GM18507 (cell line): ENCODE data around the gene MBD5.
A peak's percentile ranks its signal among the peaks of the same experiment; 100 is the strongest.

Source experiments
- DNase-seq: peaks from one replicate; pipeline ENCODE4 v3.0.0; 2011; ENCODE audit warnings: low read depth; ENCODE audit not compliant: insufficient read length; ENCODE audit errors: extremely low spot score
- FAIRE-seq: peaks from 2 replicates; lab custom pipeline; 2011; peaks lifted over from hg19 to GRCh38; lab: Jason Lieb, UNC

MBD5 gene

DNA sequence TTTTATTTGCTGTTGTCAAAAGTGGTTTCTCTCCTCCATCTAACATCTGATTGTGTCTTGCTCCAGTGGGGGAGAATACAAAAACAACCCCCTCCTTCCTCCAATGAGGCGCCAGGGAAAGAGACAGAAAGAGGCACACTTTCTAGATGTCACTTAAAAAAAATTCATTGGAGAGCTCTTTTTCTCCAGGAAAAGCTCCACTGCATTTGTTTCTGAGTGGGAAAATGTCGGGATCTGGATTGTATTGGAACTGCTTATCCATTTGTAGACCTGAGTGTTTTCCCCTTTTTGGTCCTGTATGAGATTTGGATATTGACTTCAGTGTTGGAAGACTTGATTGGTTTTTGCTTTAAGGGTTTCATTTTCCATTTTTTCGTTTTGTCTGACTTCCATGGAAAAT is 995 bp downstream of the MBD5 start:
- DNase-seq (no peak), FAIRE-seq (peak; percentile 59)

DNA sequence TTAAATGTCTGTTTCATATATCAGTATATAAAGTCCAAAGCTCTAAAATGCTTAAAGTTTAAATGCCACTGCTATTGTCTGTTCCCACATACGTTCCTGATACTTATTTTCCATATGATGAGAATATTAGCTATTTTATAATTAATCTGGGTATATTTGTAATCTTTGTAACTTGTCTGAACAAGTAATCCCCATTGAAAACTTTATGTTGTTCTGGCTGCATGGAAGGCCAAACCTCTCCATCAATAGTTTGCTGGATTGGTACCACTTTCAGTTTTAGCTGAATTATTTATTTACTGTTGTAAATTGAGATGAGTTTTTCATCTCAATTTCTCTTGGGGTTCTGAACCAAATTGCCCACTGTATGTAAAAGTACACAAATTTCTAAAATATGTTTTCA is 1.5 kb downstream of the MBD5 start:
- no peak for DNase-seq
- FAIRE-seq = no peak

DNA sequence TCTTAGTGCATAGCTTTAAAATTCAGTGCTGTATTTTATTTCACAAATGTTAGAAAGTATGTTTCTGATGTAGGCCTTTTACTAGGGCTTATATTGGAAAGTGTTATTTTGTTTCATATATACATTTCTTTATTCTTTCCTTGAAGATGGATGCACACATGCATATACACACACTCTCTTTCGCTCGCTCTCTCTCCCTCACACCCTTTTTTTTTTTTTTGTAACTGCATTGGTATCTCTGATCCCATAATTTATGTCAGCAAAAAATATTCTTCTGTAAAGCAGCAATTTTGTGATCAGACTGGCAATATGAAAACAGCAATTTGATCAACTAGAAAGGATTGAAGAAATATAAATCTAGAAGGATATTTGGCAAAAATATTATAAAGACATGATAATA is 2.0 kb downstream of the MBD5 start:
- FAIRE-seq (no peak), DNase-seq (no peak)

DNA sequence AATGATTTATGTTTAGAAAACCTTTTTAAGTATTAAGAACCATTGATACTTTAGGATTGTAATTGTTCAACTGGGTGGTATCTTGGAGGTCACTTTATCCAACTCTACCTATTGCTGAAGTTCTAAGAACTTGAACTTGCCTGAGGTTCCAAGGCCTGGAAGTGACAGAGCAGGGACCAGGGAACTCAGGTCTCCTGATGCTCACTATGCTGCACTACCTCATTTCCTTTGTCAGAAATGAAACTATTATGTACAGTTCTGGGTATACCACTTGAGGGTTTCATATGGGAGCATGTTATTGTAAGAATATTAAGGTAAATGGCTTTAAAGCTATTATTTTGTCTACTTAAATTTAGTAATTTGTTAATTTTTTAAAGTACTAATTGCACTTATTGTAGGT is 3.0 kb downstream of the MBD5 start:
- FAIRE-seq = peak; percentile 72
- no peak for DNase-seq

DNA sequence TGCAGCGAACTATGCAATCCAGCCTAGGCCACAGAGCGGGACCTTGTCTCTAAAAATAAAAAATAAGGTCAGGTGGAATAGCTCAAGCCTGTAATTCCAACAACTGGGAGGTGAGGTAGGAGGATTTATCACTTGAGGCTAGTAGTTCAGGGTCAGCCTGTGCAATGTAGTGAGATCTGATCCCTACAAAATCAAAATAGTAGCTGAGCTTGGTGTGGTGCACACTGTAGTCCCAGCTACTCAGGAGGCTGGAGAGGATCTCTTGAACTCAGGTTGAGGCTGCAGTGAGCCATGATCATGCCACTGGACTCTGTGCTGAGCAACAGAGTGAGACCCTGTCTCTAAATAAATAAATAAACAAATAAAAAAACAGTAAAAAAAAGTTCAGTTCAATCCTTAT is 5.7 kb downstream of the MBD5 start:
- DNase-seq = no peak
- FAIRE-seq = no peak

DNA sequence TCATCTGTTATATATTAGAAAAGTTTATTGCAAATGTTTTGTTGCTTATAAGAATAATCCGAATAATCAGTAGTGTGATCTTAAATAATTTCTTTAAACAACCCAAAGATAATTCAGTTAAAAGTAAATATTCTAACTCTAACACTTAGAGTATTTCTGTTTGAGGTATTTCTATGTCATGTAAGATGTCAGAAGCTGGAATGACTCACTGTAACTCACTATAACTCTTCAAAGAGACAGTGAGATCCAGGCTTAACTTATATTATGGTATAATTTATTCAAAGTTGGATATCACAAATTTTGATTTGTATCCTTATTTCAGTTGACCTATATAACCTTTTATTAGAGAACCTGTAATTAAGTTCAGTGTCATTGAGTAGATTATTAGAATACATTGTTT is 6.9 kb downstream of the MBD5 start:
- FAIRE-seq (no peak), DNase-seq (no peak)

DNA sequence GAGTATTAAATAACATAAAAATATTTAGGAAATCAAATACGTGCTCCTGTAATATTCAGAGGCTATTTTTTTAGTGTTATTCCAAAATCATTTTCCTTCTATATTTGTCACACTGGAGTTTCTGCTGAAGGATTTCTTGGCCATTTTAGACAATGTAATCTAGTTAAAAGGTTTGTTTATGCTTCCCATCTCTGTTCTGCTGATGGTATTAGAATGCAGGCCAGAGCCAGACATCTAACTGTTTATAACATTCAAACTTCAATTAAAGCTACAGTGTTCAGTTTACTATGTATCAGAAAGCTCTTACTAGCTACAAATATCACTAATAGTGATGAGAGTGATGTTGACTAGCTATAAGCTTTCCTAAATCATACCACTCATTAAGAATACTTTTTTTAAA is 7.9 kb downstream of the MBD5 start:
- DNase-seq (no peak), FAIRE-seq (no peak)

DNA sequence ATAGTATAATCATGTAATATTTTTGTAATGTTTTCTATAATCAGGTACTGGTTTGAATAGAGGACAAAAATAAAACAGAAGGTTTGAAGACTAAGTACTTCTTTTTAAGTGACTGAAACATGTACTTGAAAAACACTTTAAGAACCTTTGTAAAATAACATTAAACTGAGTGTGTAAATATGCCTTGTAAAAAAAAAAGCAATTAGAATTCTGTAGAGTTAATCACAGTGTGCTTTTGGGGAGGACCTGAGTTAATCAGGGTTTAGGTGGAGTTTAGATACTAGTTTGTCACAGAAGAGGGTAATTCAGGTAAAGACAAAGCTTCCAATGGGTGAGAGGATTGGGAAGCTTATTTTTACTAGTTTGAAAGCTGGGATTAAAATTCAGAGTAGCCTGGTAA is 10.3 kb downstream of the MBD5 start:
- FAIRE-seq (no peak), DNase-seq (no peak)

DNA sequence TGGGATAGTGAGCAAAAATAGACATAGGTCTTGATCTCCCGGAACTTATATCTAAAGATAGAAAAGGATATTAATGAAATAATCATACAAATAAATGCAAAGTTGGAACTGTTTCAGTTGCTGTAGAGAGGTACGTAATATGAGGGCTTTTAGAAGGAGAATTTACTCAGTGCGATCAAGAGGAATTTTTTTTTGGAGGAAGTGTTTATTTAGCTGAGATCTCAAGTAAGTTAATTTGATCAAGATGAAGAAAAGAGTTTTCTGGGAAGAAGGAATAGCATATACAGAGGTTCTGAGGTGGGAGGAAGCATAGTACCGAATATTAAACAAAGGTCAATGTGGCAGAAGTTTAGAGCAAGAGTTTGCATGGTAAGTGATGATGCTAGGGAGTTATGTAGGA is 11.3 kb downstream of the MBD5 start:
- DNase-seq (no peak), FAIRE-seq (no peak)

DNA sequence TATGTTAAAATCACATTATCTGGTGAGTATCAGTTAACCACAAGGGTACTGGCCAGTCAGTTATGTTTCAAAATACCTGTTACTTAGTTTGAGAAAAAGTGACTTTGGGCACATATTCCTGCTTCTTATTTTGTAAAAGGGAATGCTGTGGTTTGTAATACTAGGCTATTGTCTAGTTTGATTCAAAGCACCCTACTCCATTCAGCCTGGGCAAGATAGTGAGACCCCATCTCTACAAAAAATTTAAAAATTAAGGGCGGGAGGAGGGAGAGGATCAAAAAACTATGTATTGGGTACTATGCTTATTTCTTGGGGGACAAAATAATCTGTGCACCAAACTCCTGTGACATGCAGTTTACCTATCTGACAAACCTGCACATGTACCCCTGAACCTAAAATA is 18.9 kb downstream of the MBD5 start:
- FAIRE-seq (no peak), DNase-seq (no peak)

DNA sequence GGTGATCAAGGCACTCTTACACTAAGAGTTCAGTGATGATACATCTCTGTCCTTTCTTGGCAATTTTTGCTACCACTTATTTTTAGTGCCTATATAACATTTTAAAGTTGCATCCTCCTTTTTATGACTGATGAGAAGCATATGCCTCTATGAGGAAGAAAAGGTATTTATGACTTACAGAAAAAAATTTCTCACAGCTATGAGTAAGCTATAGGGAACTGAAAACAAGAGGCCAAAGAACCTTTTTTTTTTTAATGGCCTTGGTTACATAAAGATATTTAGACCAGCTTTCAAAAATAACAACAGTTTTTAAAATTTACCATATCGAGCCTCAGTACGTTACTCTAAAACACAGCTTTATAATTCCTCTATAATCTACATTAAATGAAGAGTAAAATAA is 21.3 kb downstream of the MBD5 start:
- FAIRE-seq = peak; percentile 60
- DNase-seq = no peak

DNA sequence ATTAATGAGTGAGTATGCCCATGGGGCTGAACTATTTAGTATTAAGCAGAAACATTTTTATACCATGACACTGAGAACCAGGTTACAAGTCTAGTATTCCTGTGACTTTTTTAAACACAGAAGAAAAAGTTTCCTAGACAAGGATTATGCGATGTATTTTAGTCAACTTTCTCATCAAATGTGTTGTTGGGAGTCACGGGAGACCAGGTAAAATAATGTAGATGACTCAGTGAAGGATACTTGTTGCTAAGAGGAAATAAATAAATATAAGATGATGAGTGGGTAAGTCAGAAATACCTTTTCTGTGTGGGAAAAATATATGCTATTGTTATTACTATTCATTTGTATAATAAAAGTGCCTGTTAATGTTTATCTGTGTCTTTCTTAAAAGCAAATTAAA is 23.4 kb downstream of the MBD5 start:
- peak; percentile 26 for FAIRE-seq
- no peak for DNase-seq

DNA sequence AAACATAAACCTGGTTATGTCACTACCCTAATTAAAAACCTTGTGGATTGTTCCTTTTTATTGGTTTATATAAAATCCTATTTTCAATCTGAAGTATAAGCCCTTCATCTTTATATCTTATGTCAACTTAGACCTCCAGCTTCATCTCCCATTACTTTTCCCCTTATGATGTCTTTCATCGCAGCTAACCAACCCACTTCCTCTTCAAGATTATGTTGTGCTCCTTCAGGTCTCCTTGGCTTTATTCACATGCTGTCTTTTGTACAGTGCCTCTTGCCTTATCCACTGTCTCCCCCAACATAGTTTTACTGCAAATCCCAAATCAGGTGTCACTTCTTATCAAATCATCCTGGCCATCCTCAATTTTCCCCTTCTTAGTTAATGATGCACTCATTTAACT is 25.9 kb downstream of the MBD5 start:
- FAIRE-seq (no peak), DNase-seq (no peak)

DNA sequence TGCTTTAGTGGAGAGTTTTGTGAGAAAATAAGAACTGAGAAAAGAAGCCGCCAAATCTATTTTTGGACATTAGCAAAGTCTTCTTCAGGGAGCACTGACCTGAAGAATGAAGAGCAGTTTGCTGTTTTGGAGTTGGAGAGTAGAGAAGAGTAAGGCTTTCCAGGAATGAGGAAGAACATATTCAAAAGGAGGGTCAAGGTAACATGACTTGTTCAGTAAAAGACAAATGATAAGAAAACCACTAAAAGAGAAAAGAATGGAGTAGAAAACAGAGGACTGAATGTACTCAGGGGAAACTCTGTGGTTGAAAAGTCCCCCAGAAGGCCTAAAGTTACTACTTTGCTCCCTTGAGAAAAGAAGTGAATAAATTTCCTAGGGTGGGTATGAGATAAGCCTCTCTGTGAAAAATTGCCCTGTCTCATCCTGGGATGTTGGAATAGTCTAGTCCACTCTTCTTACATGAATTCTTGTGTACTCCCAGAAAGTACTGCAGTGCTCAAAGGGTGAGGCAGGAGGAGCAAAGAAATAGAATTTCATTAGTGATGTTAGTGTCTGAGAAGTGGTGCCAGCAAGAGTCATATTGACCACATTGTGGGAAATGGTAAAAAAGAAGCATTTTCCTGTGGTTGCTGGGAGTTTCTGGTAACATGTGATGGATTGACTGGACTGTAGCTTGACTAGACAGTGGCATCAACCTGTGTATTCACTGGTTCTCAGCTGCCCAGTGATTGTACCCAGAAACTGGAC is 27.8 kb downstream of the MBD5 start:
- no peak for DNase-seq
- peak; percentile 92 for FAIRE-seq

DNA sequence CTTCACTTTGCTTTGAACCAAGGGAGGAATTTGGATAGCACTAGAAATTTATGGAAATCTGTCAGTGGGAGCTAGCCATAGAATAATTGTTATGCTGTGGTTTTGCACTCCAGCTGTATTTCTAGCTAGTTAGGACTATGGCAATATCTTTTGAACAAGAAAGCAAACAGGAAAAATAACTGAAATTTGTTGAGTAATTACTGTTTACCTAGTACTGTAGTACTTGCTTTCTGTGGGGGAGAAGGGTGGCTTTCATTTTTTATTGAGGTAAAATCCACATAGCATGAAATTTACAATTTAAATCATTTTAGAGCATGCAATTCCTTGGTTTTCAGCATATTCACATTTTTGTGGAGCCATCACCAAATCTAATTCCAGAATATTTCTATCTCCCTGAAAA is 28.4 kb downstream of the MBD5 start:
- FAIRE-seq (no peak), DNase-seq (no peak)

DNA sequence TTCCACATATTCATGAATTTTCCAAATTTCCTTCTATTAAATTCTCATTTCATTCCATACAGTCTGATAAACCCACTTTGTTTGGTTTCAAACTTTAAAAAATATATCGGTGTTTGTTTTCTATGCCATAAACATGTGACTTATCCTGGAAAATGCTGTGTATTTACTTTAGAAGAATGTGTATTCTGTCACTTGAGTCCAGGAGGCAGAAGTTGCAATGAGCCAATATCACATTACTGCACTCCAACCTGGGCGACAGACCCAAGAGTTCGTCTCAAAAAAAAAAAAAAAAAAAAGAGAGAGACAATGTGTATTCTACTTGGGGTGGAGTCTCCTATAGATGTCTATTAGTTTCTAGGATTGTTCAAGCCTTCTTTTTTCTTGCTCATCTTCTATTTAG is 31.8 kb downstream of the MBD5 start:
- no peak for FAIRE-seq

DNA sequence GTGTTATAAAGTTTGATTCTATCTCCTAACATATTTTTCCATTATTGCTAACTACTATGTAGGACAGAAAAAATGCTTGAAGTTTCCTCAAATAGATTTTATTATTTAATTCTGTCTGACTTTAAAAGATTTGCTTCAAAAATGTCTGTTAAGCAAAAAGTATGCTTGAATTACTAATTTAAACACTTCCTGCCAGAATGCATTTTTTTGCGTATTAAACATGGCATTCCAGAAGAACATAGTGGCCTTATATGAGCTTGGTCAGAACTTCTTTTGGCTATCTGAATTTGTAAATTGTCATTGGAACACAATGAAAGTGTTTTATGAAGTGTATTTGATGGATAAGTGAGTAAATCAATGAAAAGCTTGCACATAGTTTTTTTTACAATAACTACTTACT is 37.8 kb downstream of the MBD5 start:
- no peak for DNase-seq

More for the DNA sequence above, 31.8 kb downstream of the MBD5 start:
- DNase-seq = no peak

DNA sequence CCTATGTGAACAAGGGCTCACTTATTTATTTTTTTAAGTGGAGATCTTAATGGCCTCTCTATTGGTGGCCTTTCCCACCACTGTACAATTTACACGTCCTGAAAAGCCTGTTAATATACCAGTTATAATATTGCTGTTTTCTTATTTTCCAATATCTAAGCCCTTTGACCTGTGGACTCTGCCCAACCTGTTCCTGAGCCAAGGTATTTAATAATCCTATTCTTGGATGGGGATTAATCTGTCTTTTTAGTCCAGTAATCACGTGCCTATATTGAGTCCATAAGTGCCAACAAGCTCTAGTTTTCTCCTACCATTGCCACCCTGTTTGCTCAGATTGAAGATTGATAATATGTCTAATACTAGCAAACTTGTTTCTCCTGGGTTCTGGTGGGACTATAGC is 42.7 kb downstream of the MBD5 start:
- no peak for FAIRE-seq
- no peak for DNase-seq

More for the DNA sequence above, 37.8 kb downstream of the MBD5 start:
- FAIRE-seq = no peak

DNA sequence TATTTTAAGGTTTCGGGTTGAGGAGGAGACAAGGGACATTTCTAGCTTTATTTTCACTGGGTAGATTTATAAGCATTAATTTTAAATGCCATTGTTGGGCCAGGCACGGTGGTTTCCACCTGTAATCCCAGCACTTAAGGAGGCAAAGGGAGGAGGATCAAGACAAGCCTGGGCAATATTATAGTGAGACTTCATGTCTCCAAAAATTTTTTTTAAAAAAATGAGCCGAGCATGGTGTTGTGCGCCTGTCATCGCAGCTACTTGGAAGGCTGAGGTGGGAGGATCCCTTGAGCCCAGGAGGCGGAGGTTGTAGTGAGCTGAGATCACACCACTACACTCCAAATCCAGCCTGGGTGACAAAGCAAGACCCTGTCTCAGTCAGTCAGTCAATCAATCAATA is 45.0 kb downstream of the MBD5 start:
- DNase-seq (no peak), FAIRE-seq (no peak)

DNA sequence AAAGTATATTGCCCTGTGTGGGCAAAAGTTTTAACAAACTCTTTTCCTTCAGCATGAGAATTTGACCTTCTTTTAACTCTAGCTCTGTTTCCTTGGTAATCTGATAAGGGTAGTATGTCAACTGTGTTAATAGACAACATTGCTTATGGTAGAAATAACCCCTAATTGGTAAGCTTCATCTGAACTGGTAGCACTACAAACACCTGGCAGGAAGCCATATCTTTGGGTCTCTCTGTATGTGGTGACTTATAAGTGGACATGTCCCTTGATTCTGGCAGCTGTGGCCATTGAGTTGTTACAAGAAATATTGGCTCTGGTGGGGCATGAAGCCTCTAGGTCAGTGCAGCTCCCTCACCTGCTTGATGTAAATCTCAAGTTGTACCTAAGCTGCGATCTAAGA is 46.9 kb downstream of the MBD5 start:
- FAIRE-seq = no peak
- no peak for DNase-seq

DNA sequence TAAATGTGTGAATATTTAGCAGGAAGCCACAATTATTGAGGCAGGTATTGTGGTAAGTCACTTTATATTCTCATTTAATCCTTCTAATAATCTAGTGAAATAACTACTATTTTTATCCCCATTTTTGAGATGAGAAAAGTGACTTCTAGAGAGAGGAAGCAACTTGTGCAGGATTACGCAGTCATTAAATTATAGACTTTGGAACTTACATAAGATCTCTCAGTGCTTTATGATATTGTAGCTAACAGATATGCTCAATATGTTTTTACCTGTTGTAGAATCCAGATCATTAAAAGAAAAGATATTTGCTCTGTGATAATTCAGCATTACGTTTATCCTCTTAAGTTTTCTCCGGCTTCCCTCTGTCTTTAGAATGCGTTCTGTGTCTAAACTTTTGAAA is 50.5 kb downstream of the MBD5 start:
- DNase-seq (no peak), FAIRE-seq (no peak)

DNA sequence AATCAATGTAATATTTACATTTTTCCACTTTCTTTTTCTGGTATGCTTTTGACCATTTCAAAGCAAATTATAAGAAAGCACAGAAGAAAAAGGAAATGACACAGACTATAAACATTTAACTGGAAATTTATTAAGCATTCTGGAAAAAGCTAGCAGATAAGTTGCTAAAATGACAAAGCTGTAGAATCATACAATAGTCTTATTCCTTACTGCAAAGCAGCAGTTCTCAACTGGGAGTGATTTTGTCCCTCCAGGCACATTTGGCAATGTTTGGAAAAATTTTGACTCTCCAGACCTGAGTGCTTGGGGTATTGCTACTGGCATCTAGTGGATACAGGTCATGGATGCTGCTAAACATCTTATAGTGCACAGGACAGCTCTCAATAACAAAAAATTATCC is 75.1 kb downstream of the MBD5 start:
- no peak for FAIRE-seq
- DNase-seq = no peak
